Measurements from ENCODE around the gene PDPK1.

GRCh38 chr16:2513405-2514332, 24.2 kb upstream of the PDPK1 start, which contains the start of gene ATP6V0C:
- TF ChIP-seq CTCF (IDR thresholded peaks at IDR 0.05; ENCODE audit: poor library complexity) (no peak), EZH2 (IDR thresholded peaks at IDR 0.05; ENCODE audit: borderline replicate concordance) (no peak), EZH2phosphoT487 (IDR thresholded peaks at IDR 0.05; ENCODE audit: low read depth, severe bottlenecking, unreplicated experiment) (no peak)
